Esophagus muscularis mucosa (tissue), 3 donors: ENCODE measurements around the gene MATK.
"Not testable (repeated sequence)": the region's sequence is repeated elsewhere in the genome, so short reads cannot be mapped to it uniquely, and the experiment has no call there.

Experiments used
- POLR2A ChIP-seq: fragments of 450-650 bp; IDR thresholded peaks from one replicate; pipeline ENCODE4 v1.6.1; 2017; ENCODE audit warnings: antibody characterized with exemption, moderate library complexity, mild to moderate bottlenecking, low read depth
- TF ChIP-seq, protein P1 (sequence below), 3 experiments: fragments of 200-600 bp in 2 of 3; fragments of 450-650 bp in 1 of 3; sonication (generic) in 2 of 3; IDR thresholded peaks; one replicate each; pipeline ENCODE4 v1.5.1; 2017 to 2019; ENCODE audit warnings: antibody characterized with exemption in 3 of 3, mild to moderate bottlenecking in 2 of 3, moderate library complexity in 1 of 3

GRCh38 chr19:3816148-3816547 is 30.0 kb upstream of the MATK start:
- TF ChIP-seq, protein P1, sequence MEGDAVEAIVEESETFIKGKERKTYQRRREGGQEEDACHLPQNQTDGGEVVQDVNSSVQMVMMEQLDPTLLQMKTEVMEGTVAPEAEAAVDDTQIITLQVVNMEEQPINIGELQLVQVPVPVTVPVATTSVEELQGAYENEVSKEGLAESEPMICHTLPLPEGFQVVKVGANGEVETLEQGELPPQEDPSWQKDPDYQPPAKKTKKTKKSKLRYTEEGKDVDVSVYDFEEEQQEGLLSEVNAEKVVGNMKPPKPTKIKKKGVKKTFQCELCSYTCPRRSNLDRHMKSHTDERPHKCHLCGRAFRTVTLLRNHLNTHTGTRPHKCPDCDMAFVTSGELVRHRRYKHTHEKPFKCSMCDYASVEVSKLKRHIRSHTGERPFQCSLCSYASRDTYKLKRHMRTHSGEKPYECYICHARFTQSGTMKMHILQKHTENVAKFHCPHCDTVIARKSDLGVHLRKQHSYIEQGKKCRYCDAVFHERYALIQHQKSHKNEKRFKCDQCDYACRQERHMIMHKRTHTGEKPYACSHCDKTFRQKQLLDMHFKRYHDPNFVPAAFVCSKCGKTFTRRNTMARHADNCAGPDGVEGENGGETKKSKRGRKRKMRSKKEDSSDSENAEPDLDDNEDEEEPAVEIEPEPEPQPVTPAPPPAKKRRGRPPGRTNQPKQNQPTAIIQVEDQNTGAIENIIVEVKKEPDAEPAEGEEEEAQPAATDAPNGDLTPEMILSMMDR (IDR thresholded peaks at IDR 0.05), result not testable (repeated sequence)
- TF ChIP-seq POLR2A, result not testable (repeated sequence)
